Tibial artery (tissue), 4 donors: ENCODE results near the gene SLC37A1.

ENCODE experiments used
- DNase-seq, 2 donors: peaks; one replicate each; pipeline ENCODE4 v3.0.0-alpha.2; 2019
- H3K27ac ChIP-seq, 2 donors: fragments of 200-600 bp; sonication (generic) in 1 of 2; 1 replicate in 1 of 2; 2 replicates in 1 of 2; pipeline ENCODE4 v1.5.1; 2018 to 2019; ENCODE audit warnings: mild to moderate bottlenecking in 1 of 2
- H3K27me3 ChIP-seq, 2 donors: fragments of 200-600 bp; sonication (generic) in 1 of 2; one replicate each; pipeline versions ENCODE4 v1.5.1 to v1.6.0; 2016 to 2019
- H3K36me3 ChIP-seq, 3 donors: fragments of 200-600 bp; sonication (generic) in 2 of 3; one replicate each; pipeline ENCODE4 v1.5.1; 2016 to 2019; ENCODE audit warnings: mild to moderate bottlenecking in 2 of 3
- H3K4me1 ChIP-seq, 4 donors: fragments of 200-600 bp; sonication (generic) in 2 of 4; 1 replicate in 3 of 4; 2 replicates in 1 of 4; pipeline ENCODE4 v1.5.1; 2016 to 2019
- H3K4me3 ChIP-seq, 2 donors: fragments of 200-600 bp; sonication (generic) in 1 of 2; 1 replicate in 1 of 2; 2 replicates in 1 of 2; pipeline ENCODE4 v1.5.1; 2018 to 2019; ENCODE audit warnings: mild to moderate bottlenecking in 2 of 2
- H3K9me3 ChIP-seq, 3 donors: fragments of 200-600 bp; sonication (generic) in 1 of 3; one replicate each; pipeline ENCODE4 v1.5.1; 2016 to 2019
- CTCF ChIP-seq, 2 experiments: fragments of 200-600 bp in 1 of 2; fragments of 450-650 bp in 1 of 2; IDR thresholded peaks; one replicate each; pipeline ENCODE4 v1.5.1; 2017 to 2019; ENCODE audit warnings: antibody characterized with exemption in 2 of 2, mild to moderate bottlenecking in 1 of 2, moderate library complexity in 1 of 2
- intact Hi-C: fragments of 100-400 bp; cut with DNase I; formaldehyde crosslinking; loops from one replicate; pipeline ENCODE4 v1.15.0; 2023; ENCODE audit warnings: low total_unique reads

Gene SLC37A1

DNA sequence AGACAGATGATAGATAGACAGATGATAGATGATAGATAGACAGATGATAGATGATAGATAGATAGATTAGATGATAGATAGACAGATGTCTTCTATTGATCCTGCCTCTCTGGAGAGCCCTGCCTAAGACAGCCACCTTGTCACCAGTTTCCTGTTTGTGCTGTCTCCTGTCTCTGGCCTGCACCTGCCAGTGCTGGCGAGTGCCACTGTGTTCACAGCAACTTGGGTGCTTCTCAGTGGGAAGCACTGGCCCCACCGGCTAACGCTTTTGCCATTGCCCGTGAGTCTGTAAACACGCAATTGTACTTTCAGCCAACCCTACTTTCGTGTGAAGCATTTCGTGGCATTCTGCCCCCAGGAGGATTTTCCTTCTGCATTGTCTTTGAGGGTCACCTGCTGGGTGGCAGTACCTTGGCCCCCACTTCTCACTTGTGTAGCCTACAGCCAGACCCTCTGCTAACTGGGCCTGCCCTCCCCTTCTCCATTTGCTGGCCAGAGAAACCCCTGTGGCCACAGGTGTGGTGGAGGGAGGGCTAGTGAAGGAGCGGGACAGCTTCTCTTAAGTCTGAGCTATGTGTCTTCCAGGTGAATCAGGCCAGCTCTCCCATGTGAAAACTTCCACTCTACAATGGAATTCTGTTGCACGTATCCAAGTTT is 116.4 kb downstream of the SLC37A1 start:
- no peak overlapping the region for H3K27ac ChIP-seq
- peak in 1 of 2 donors; percentile 38 for DNase-seq
- no peak overlapping the region for H3K4me3 ChIP-seq
- no peaks in the 10 kb centered on the region for H3K36me3 ChIP-seq
- H3K4me1 ChIP-seq, result no peaks in the 10 kb centered on the region
- no peak for TF ChIP-seq CTCF (IDR thresholded peaks at IDR 0.05)
- H3K9me3 ChIP-seq, result no peaks in the 10 kb centered on the region
- intact Hi-C loops, result no loop called here
- peaks cover 0 to 54% of the 10 kb centered on the region in 2 donors for H3K27me3 ChIP-seq

DNA sequence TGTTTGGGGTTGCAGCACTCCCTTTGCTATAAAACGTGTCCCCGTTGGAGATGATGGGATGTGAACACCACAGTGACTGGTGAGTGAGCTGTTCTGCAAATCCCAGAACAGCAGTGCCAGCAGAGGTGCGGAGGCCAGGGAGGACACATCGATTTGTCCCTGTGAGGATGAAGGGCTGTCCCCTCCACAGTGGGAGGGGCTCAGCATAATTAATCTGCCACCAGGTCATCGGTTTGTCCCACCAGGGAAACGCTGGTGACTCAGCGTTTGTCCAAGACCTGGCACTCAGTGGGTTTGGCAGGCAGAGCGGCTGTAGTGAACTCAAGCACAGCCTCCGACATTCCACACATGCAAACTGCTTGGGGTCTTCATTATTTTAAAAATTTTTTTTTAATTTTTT is 117.0 kb downstream of the SLC37A1 start:
- TF ChIP-seq CTCF (IDR thresholded peaks at IDR 0.05), result no peak
- intact Hi-C loops, result no loop called here
- Histone ChIP-seq H3K4me1 (no peaks in the 10 kb centered on the region), H3K4me3 (no peak overlapping the region), H3K27me3 (peaks cover 0 to 51% of the 10 kb centered on the region in 2 donors), H3K27ac (no peak overlapping the region), H3K36me3 (no peaks in the 10 kb centered on the region), H3K9me3 (no peaks in the 10 kb centered on the region)
- DNase-seq, result no peak
